ENCODE data around the gene SLC6A12. TPM values are rescaled to one million over a fixed set of nuclear protein-coding genes. Genes with fewer than 3 reads are reported as not detected.

SLC6A12 gene
- total RNA-seq, 2 experiments from 2014 or later: not detected

DNA sequence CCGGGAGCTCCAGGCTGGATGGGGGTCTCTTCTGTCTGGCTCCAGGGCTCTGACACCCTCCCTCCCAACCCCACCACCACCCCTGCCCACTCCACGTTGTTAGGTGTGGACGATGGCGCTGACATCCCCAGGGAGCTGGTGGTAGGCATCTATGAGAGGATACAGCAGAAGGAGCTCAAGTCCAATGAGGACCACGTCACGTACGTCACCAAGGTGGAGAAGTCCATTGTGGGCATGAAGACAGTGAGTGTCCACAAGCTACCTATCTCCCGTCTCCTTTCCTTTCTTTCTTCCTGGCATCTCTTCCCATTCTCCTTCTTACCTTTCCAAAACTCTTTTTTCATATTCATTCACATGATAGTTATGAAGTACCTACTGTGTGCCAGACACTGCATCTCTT is 52.1 kb downstream of the SLC6A12 start:
- Histone ChIP-seq H3K27ac (ENCODE audit: low read depth in 1 of 2, low read length in 2 of 2) (no peak overlapping the region), H3K4me3 (ENCODE audit: low read length) (no peak overlapping the region), H3K36me3 (ENCODE audit: insufficient read depth, low read length) (no peaks in the 10 kb centered on the region), H3K9me3 (ENCODE audit: control insufficient read depth in 1 of 2, insufficient read depth in 1 of 2, low read length in 2 of 2) (no peaks in the 10 kb centered on the region), H3K4me1 (ENCODE audit: insufficient read depth, low read length) (no peaks in the 10 kb centered on the region), H3K27me3 (ENCODE audit: control insufficient read depth in 1 of 2, insufficient read depth in 2 of 2, low read length in 2 of 2) (no peaks in the 10 kb centered on the region)
- DNase-seq (no peak), ATAC-seq (ENCODE audit: poor library complexity) (no peak)
- H3K4me3 Mint-ChIP-seq: no peak overlapping the region
- no peaks in the 10 kb centered on the region for H3K36me3 Mint-ChIP-seq (ENCODE audit: low read depth)
- H3K27ac Mint-ChIP-seq: no peak overlapping the region
- intact Hi-C loops (cut with DNase I, micrococcal nuclease): no loop called here
- no peaks in the 10 kb centered on the region for H3K9me3 Mint-ChIP-seq
- ChIA-PET CTCF (no interaction called here), POLR2A (no interaction called here)
- TF ChIP-seq, protein P1, sequence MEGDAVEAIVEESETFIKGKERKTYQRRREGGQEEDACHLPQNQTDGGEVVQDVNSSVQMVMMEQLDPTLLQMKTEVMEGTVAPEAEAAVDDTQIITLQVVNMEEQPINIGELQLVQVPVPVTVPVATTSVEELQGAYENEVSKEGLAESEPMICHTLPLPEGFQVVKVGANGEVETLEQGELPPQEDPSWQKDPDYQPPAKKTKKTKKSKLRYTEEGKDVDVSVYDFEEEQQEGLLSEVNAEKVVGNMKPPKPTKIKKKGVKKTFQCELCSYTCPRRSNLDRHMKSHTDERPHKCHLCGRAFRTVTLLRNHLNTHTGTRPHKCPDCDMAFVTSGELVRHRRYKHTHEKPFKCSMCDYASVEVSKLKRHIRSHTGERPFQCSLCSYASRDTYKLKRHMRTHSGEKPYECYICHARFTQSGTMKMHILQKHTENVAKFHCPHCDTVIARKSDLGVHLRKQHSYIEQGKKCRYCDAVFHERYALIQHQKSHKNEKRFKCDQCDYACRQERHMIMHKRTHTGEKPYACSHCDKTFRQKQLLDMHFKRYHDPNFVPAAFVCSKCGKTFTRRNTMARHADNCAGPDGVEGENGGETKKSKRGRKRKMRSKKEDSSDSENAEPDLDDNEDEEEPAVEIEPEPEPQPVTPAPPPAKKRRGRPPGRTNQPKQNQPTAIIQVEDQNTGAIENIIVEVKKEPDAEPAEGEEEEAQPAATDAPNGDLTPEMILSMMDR (IDR thresholded peaks at IDR 0.05): no peak
- H3K27me3 Mint-ChIP-seq: peaks cover 20% of the 10 kb centered on the region
- no peaks in the 10 kb centered on the region for H3K4me1 Mint-ChIP-seq (ENCODE audit: low read depth)

DNA sequence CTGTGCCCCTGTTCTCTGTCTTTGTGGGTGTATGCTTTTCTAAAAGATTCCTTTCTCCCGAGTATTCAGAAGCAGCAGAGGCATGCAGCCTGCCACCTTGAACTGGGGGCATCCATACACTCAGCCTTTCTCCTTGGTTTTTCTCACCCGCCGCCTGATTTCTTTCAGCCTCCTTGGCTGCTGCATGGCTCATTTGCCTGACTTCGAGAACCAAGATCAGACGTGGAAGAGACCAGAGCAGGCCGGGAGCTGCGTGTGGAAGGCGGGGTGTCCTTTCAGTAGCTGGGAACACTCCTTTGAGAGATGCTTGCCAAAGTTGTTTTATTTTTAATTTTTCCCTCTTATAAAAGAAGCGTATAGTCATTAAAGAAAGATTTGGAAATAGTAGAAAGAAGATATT is 53.1 kb downstream of the SLC6A12 start:
- POLR2A ChIA-PET: no interaction called here
- H3K4me3 ChIP-seq (ENCODE audit: low read length): no peak overlapping the region
- no peak overlapping the region for H3K27ac ChIP-seq (ENCODE audit: low read depth in 1 of 2, low read length in 2 of 2)
- Mint-ChIP-seq H3K4me1 (ENCODE audit: low read depth) (no peaks in the 10 kb centered on the region), H3K4me3 (no peak overlapping the region), H3K36me3 (ENCODE audit: low read depth) (no peaks in the 10 kb centered on the region), H3K9me3 (no peaks in the 10 kb centered on the region), H3K27ac (no peak overlapping the region), H3K27me3 (peaks cover 15% of the 10 kb centered on the region)
- ATAC-seq (ENCODE audit: poor library complexity): no peak
- H3K36me3 ChIP-seq (ENCODE audit: insufficient read depth, low read length): no peaks in the 10 kb centered on the region
- H3K9me3 ChIP-seq (ENCODE audit: control insufficient read depth in 1 of 2, insufficient read depth in 1 of 2, low read length in 2 of 2): no peaks in the 10 kb centered on the region
- no peak for DNase-seq
- CTCF ChIA-PET: no interaction called here
- H3K4me1 ChIP-seq (ENCODE audit: insufficient read depth, low read length): no peaks in the 10 kb centered on the region
- TF ChIP-seq, protein P1 (IDR thresholded peaks at IDR 0.05): no peak
- no peaks in the 10 kb centered on the region for H3K27me3 ChIP-seq (ENCODE audit: control insufficient read depth in 1 of 2, insufficient read depth in 2 of 2, low read length in 2 of 2)
- intact Hi-C loops (cut with DNase I, micrococcal nuclease): no loop called here

DNA sequence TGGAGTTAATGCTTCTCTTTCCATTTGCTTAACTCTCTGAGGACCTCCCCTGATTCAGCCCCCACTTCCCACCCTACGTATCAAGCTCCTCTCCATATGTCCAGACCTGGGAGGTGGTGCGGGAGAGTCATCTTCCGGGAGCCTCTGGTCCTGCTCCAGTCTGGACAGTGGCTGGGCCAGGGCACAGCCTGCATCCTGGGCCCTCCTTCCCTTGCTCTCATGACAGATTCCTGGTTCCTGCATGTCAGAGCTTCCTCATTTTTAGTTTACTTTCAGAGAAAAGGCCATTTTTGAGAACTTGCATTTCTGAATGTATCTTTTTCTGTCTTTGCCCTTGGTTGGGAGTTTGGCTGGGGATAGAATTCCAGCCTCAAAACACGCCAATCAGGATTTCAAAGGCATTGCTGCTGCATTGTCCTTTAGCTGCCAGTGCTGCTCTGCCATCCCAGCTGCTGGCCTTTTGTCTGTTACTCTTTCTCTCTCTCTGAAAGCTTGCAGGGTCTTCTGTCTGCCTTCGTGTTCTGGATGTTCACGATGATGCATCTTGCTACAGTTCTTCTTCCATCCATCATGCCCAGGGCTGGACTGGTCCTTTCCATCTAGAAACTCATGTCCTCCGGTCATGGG is 54.7 kb downstream of the SLC6A12 start:
- Histone ChIP-seq H3K4me1 (ENCODE audit: insufficient read depth, low read length) (no peaks in the 10 kb centered on the region), H3K4me3 (ENCODE audit: low read length) (no peak overlapping the region), H3K36me3 (ENCODE audit: insufficient read depth, low read length) (no peaks in the 10 kb centered on the region), H3K27ac (ENCODE audit: low read depth in 1 of 2, low read length in 2 of 2) (no peak overlapping the region), H3K27me3 (ENCODE audit: control insufficient read depth in 1 of 2, insufficient read depth in 2 of 2, low read length in 2 of 2) (no peaks in the 10 kb centered on the region), H3K9me3 (ENCODE audit: control insufficient read depth in 1 of 2, insufficient read depth in 1 of 2, low read length in 2 of 2) (peaks cover 0 to 2% of the 10 kb centered on the region in 2 experiments)
- intact Hi-C loops (cut with DNase I, micrococcal nuclease): no loop called here
- POLR2A ChIA-PET: no interaction called here
- Mint-ChIP-seq H3K27ac (no peak overlapping the region), H3K4me3 (no peak overlapping the region), H3K9me3 (no peaks in the 10 kb centered on the region), H3K36me3 (ENCODE audit: low read depth) (no peaks in the 10 kb centered on the region), H3K4me1 (ENCODE audit: low read depth) (no peaks in the 10 kb centered on the region), H3K27me3 (peaks cover 4% of the 10 kb centered on the region)
- TF ChIP-seq, protein P1 (IDR thresholded peaks at IDR 0.05): no peak
- no peak for ATAC-seq (ENCODE audit: poor library complexity)
- DNase-seq: no peak
- CTCF ChIA-PET: no interaction called here
